H1 (cell line): ENCODE measurements around the gene FIZ1. TPM values are rescaled to one million over a fixed set of nuclear protein-coding genes. Genes with fewer than 3 reads are reported as not detected.
"Not testable (repeated sequence)": the region's sequence is repeated elsewhere in the genome, so short reads cannot be mapped to it uniquely, and the experiment has no call there.

ENCODE experiments used
- CTCF ChIA-PET: fragments of 300-600 bp; sonication (Branson Sonifier 250); formaldehyde crosslinking; loops from one replicate; lab custom pipeline; 2021; ENCODE audit not compliant: partially characterized antibody; lab: Charles Lee
- POLR2A ChIA-PET: fragments of 300-600 bp; sonication (Branson Sonifier 250); formaldehyde crosslinking; loops from one replicate; lab custom pipeline; 2021; ENCODE audit warnings: inconsistent platforms; ENCODE audit not compliant: partially characterized antibody; lab: Charles Lee
- DNase-seq, 2 experiments: peaks; one replicate each; pipeline versions ENCODE4 v3.0.0 to v3.0.0-alpha.2; 2010 to 2022; ENCODE audit warnings: low spot score in 2 of 2, low read depth in 1 of 2, mixed read lengths in 1 of 2
- FAIRE-seq: peaks from 2 replicates; lab custom pipeline; 2011; peaks lifted over from hg19 to GRCh38; lab: Jason Lieb, UNC
- H2AFZ ChIP-seq: 2 replicates; pipeline ENCODE4 v1.8.1; 2012; ENCODE audit warnings: low read length, inconsistent platforms
- H2AK5ac ChIP-seq: 2 replicates; pipeline ENCODE4 v1.6.1; 2013; ENCODE audit warnings: low read depth, low read length
- H2BK120ac ChIP-seq: replicated peaks from 2 replicates; pipeline ENCODE3; 2013; ENCODE audit warnings: low read depth, low read length, inconsistent platforms
- H2BK12ac ChIP-seq: 2 replicates; pipeline ENCODE4 v1.6.1; 2013; ENCODE audit warnings: low read depth, low read length
- H2BK15ac ChIP-seq: 2 replicates; pipeline ENCODE4 v1.6.1; 2013; ENCODE audit warnings: low read length
- H2BK20ac ChIP-seq: 2 replicates; pipeline ENCODE4 v1.6.1; 2013; ENCODE audit warnings: low read length
- H2BK5ac ChIP-seq: 2 replicates; pipeline ENCODE4 v1.6.1; 2013; ENCODE audit warnings: low read depth, low read length
- H3K14ac ChIP-seq: 2 replicates; pipeline ENCODE4 v1.6.1; 2013; ENCODE audit warnings: inconsistent platforms; ENCODE audit not compliant: insufficient read length
- H3K18ac ChIP-seq: 2 replicates; pipeline ENCODE4 v1.6.1; 2013; ENCODE audit warnings: low read length; ENCODE audit errors: extremely low read depth
- H3K23ac ChIP-seq: 2 replicates; pipeline ENCODE4 v1.6.1; 2013; ENCODE audit warnings: inconsistent platforms; ENCODE audit not compliant: insufficient read length
- H3K23me2 ChIP-seq: 2 replicates; pipeline ENCODE4 v1.6.1; 2013; ENCODE audit warnings: low read depth, low read length
- H3K27ac ChIP-seq: 2 replicates; pipeline ENCODE4 v1.6.1; 2011; ENCODE audit warnings: low read depth, low read length, inconsistent platforms
- H3K27me3 ChIP-seq, 4 experiments: replicated peaks in 1 of 4; 1 replicate in 1 of 4; 2 replicates in 3 of 4; pipeline versions ENCODE4 v1.6.1 to v1.8.1; 2011 to 2013; ENCODE audit warnings: low read length in 3 of 4, mild to moderate bottlenecking in 3 of 4, inconsistent platforms in 2 of 4, mixed read lengths in 2 of 4, moderate library complexity in 1 of 4; ENCODE audit not compliant: control insufficient read depth in 3 of 4, insufficient read depth in 3 of 4; ENCODE audit errors: extremely low read depth in 1 of 4
- H3K36me3 ChIP-seq, 4 experiments: 2 replicates each; pipeline versions ENCODE4 v1.6.1 to v1.8.1; 2011 to 2013; ENCODE audit warnings: mild to moderate bottlenecking in 4 of 4, low read length in 3 of 4, moderate library complexity in 2 of 4, control low read depth in 1 of 4, inconsistent platforms in 1 of 4; ENCODE audit not compliant: insufficient read depth in 4 of 4, control insufficient read depth in 2 of 4
- H3K4ac ChIP-seq: replicated peaks from 2 replicates; pipeline ENCODE3; 2013; ENCODE audit warnings: low read length, low read depth, mixed read lengths, inconsistent platforms; ENCODE audit not compliant: insufficient read length
- H3K4me1 ChIP-seq, 4 experiments: replicated peaks in 1 of 4; 1 replicate in 1 of 4; 2 replicates in 3 of 4; pipeline versions ENCODE4 v1.6.1 to v1.8.1; 2011 to 2013; ENCODE audit warnings: low read length in 3 of 4, inconsistent platforms in 2 of 4, mixed read lengths in 1 of 4; ENCODE audit not compliant: insufficient read depth in 4 of 4, control insufficient read depth in 3 of 4
- H3K4me2 ChIP-seq, 2 experiments: 2 replicates each; pipeline versions ENCODE4 v1.6.1 to v1.8.1; 2011 to 2013; ENCODE audit warnings: low read depth in 2 of 2, low read length in 2 of 2, control low read depth in 1 of 2, inconsistent platforms in 1 of 2, mild to moderate bottlenecking in 1 of 2; ENCODE audit not compliant: insufficient read depth in 1 of 2
- H3K4me3 ChIP-seq, 4 experiments: fragments of 200-600, 300-600 bp in 1 of 4; sonication (generic), shearing (Covaris generic), sonication (Bioruptor Twin) in 1 of 4; 2 replicates each; pipeline versions ENCODE4 v1.5.1 to v1.8.1; 2011 to 2016; ENCODE audit warnings: low read length in 4 of 4, low read depth in 3 of 4, control low read depth in 2 of 4, inconsistent platforms in 2 of 4, mild to moderate bottlenecking in 2 of 4, mixed read lengths in 1 of 4, moderate library complexity in 1 of 4; ENCODE audit not compliant: insufficient read depth in 2 of 4; ENCODE audit errors: extremely low read depth in 1 of 4
- H3K56ac ChIP-seq: replicated peaks from 2 replicates; pipeline ENCODE3; 2013; ENCODE audit warnings: low read depth, mild to moderate bottlenecking, mixed read lengths, low read length, inconsistent platforms; ENCODE audit not compliant: insufficient read length
- H3K79me1 ChIP-seq: 2 replicates; pipeline ENCODE4 v1.6.1; 2013; ENCODE audit warnings: low read depth, low read length, control low read depth
- H3K79me2 ChIP-seq, 2 experiments: 2 replicates each; pipeline versions ENCODE4 v1.6.1 to v1.8.1; 2012 to 2013; ENCODE audit warnings: low read length in 2 of 2, mild to moderate bottlenecking in 2 of 2, inconsistent platforms in 1 of 2; ENCODE audit not compliant: insufficient read depth in 2 of 2, control insufficient read depth in 1 of 2
- H3K9ac ChIP-seq, 4 experiments: replicated peaks in 1 of 4; 1 replicate in 1 of 4; 2 replicates in 3 of 4; pipeline versions ENCODE4 v1.6.1 to v1.8.1; 2011 to 2013; ENCODE audit warnings: low read depth in 3 of 4, low read length in 3 of 4, control low read depth in 2 of 4, mild to moderate bottlenecking in 2 of 4, moderate library complexity in 2 of 4, inconsistent platforms in 1 of 4; ENCODE audit errors: extremely low read depth in 1 of 4
- H3K9me3 ChIP-seq, 2 experiments: 2 replicates each; pipeline versions ENCODE4 v1.6.1 to v1.8.1; 2012 to 2013; ENCODE audit warnings: mild to moderate bottlenecking in 2 of 2, moderate library complexity in 2 of 2, control low read depth in 1 of 2, inconsistent platforms in 1 of 2, low read depth in 1 of 2, low read length in 1 of 2, mixed read lengths in 1 of 2; ENCODE audit not compliant: insufficient read depth in 2 of 2
- H4K20me1 ChIP-seq, 2 experiments: replicated peaks in 1 of 2; 2 replicates each; pipeline versions ENCODE3 to v1.8.1; 2011 to 2013; ENCODE audit warnings: inconsistent platforms in 2 of 2, low read length in 2 of 2, mild to moderate bottlenecking in 1 of 2; ENCODE audit not compliant: insufficient read depth in 2 of 2, control insufficient read depth in 1 of 2
- H4K5ac ChIP-seq: 2 replicates; pipeline ENCODE4 v1.6.1; 2013; ENCODE audit warnings: low read length, low read depth, mixed read lengths, inconsistent platforms; ENCODE audit not compliant: insufficient read length
- H4K8ac ChIP-seq: 2 replicates; pipeline ENCODE4 v1.8.0; 2013; ENCODE audit warnings: mild to moderate bottlenecking, moderate library complexity, low read length, inconsistent platforms; ENCODE audit not compliant: insufficient read depth; ENCODE audit errors: extremely low read depth
- H4K91ac ChIP-seq: replicated peaks from 2 replicates; pipeline ENCODE3; 2013; ENCODE audit warnings: low read length, mixed read lengths, inconsistent platforms; ENCODE audit not compliant: insufficient read length
- WGBS, 2 experiments: shearing (Covaris generic) in 1 of 2; methylation state at CpG; one replicate each; pipeline versions ENCODE4 v1.1.6 to v1.1.7; 2013 to 2015; ENCODE audit warnings: low lambda C conversion rate in 2 of 2, mixed read lengths in 2 of 2, inconsistent platforms in 1 of 2, low coverage in 1 of 2, missing lambda C conversion rate in 1 of 2; ENCODE audit not compliant: insufficient replicate concordance in 2 of 2, insufficient coverage in 1 of 2, insufficient read length in 1 of 2; ENCODE audit errors: extremely low coverage in 1 of 2, missing lambda C conversion rate in 1 of 2; 5-methylcytosine and 5-hydroxymethylcytosine counted together
- polyA plus RNA-seq, 7 experiments: library from polyadenylated mRNA; depleted of rRNA in 3 of 7; stranded (reverse) in 5 of 7; unstranded in 2 of 7; fragments of >200 nt in 5 of 7; fragments of 200-250 nt in 2 of 7; gene quantifications; 1 replicate in 5 of 7; 2 replicates in 1 of 7; 4 replicates in 1 of 7; pipeline versions ENCODE4 v1.2.1 to v1.2.3, GENCODE V29; 2011 to 2013; ENCODE audit warnings: missing spikeins in 2 of 7, mixed read lengths in 2 of 7
- total RNA-seq: library from RNA; stranded (reverse); fragmentation: NEBNext Ultra II Directional; extraction: Animal tissue kit (Norgen Biotek cat#: 25700); gene quantifications from 2 replicates; pipeline ENCODE4 v1.2.1, GENCODE V29; 2021

FIZ1 gene
- total and polyA plus RNA-seq, 2 of the 8 experiments (the other 6 are each of a cell fraction or from before 2014, with no cell fraction given) = 9.1 to 18.5 TPM

DNA sequence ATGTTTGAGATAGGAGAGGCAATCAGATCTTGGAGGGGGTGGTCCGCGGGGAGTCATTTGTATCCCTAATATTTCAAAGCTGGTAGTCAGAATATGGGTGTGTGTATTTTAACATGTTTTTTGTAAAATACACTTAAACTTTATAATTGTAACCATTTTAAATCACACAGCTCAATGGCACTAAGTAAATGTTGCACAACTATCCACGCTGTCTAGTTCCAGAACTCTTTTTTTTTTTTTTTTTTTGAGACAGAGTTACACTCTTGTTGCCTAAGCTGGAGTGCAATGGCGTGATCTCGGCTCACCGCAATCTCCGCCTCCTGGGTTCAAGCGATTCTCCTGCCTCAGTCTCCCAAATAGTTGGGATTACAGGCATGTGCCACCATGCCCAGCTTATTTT is 15.4 kb downstream of the FIZ1 start:
- not testable (repeated sequence) for DNase-seq

DNA sequence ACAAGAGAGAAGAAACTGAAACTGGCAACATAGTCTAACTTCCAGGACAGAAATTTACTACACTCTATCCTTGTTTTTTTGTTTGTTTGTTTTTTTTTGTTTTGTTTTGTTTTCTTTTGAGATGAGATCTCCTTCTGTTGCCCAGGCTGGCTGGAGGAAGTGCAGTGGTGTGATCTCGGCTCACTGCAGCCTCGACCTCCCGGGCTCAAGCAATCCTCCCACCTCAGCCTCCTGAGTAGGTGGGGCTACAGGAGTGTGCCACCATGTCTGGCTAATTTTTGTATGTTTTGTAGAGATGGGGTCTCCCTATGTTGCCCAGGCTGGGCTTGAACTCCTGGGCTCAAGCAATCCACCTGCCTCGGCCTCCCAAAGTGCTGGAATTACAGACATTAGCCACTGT is 17.0 kb downstream of the FIZ1 start:
- H2AFZ ChIP-seq, H3K4ac ChIP-seq, H2BK5ac ChIP-seq, H3K27me3 ChIP-seq, H4K8ac ChIP-seq, DNase-seq, H3K4me3 ChIP-seq, FAIRE-seq, H3K23ac ChIP-seq, H4K91ac ChIP-seq, H2BK15ac ChIP-seq, H2AK5ac ChIP-seq, H3K79me2 ChIP-seq, H3K18ac ChIP-seq, H3K4me1 ChIP-seq, H2BK20ac ChIP-seq, H3K27ac ChIP-seq, H2BK120ac ChIP-seq, H3K9ac ChIP-seq, H3K9me3 ChIP-seq, H3K14ac ChIP-seq, H4K20me1 ChIP-seq, H3K4me2 ChIP-seq, H3K79me1 ChIP-seq, H3K56ac ChIP-seq, H2BK12ac ChIP-seq, H4K5ac ChIP-seq: not testable (repeated sequence)
- ChIA-PET POLR2A (interaction anchor here (1.0 to 2.7 kb wide), 3 partner anchors 8 to 17 kb away, joined by 3 to 27 read pairs (median 6); partner anchors contain the start of gene FIZ1), CTCF (interaction anchor here (0.8 kb wide), 1 partner anchor 56 kb away, joined by 3 read pairs; no protein-coding TSS in a partner anchor)
- Histone ChIP-seq H3K23me2 (peaks cover 17% of the 10 kb centered on the region), H3K36me3 (peaks cover under 1 to 20% (median 2%) of the 10 kb centered on the region in 4 experiments; a peak in 4 of 8 replicates)
- 87% methylated on average over 4 of the region's 4 CpGs; no CpG with 5 or more reads in 1 of the 2 experiments for WGBS, 2 experiments

More for the DNA sequence above, 15.4 kb downstream of the FIZ1 start:
- H4K20me1 ChIP-seq, H3K4ac ChIP-seq, H2AFZ ChIP-seq, H4K91ac ChIP-seq, H3K9ac ChIP-seq, H3K56ac ChIP-seq, H2BK5ac ChIP-seq, H3K18ac ChIP-seq, H2BK20ac ChIP-seq, H3K79me1 ChIP-seq, H2BK12ac ChIP-seq, H4K5ac ChIP-seq, H3K4me1 ChIP-seq, H3K36me3 ChIP-seq, H2BK15ac ChIP-seq, H4K8ac ChIP-seq, H3K9me3 ChIP-seq, FAIRE-seq, H3K4me2 ChIP-seq, H3K23ac ChIP-seq, H3K79me2 ChIP-seq, H3K27me3 ChIP-seq, H2AK5ac ChIP-seq, H3K4me3 ChIP-seq, H3K27ac ChIP-seq, H2BK120ac ChIP-seq, H3K14ac ChIP-seq: not testable (repeated sequence)
- ChIA-PET CTCF (interaction anchor here (1.0 to 2.3 kb wide), 2 partner anchors 17 to 48 kb away, joined by 3 to 8 read pairs; no protein-coding TSS in a partner anchor), POLR2A (interaction anchor here (0.5 to 1.7 kb wide), 6 partner anchors 15 to 194 kb away, joined by 3 to 8 read pairs (median 4); partner anchors contain the start of genes FIZ1 and UBE2S)
- WGBS, 2 experiments = 88% methylated on average over 7 of the region's 8 CpGs; no CpG with 5 or more reads in 1 of the 2 experiments
- H3K23me2 ChIP-seq = peaks cover 17% of the 10 kb centered on the region
